Transverse colon (tissue), 4 donors: Measurements from ENCODE around the gene ZNF672.

Source experiments
- CTCF ChIP-seq, 5 experiments: fragments of 200-600 bp in 3 of 5; fragments of 450-650 bp in 2 of 5; sonication (generic) in 3 of 5; IDR thresholded peaks; 1 replicate in 2 of 5; 2 replicates in 3 of 5; pipeline ENCODE4 v1.5.1; 2016 to 2017; ENCODE audit warnings: antibody characterized with exemption in 5 of 5, inconsistent platforms in 3 of 5, mild to moderate bottlenecking in 2 of 5, moderate library complexity in 1 of 5
- POLR2A ChIP-seq: fragments of 450-650 bp; IDR thresholded peaks from one replicate; pipeline ENCODE4 v1.6.1; 2016; ENCODE audit warnings: antibody characterized with exemption, mild to moderate bottlenecking, moderate library complexity
- POLR2AphosphoS5 ChIP-seq, 3 donors: sonication (generic); formaldehyde crosslinking; IDR thresholded peaks; one replicate each; pipeline ENCODE4 v1.6.1; 2016; ENCODE audit warnings: antibody characterized with exemption in 3 of 3

DNA sequence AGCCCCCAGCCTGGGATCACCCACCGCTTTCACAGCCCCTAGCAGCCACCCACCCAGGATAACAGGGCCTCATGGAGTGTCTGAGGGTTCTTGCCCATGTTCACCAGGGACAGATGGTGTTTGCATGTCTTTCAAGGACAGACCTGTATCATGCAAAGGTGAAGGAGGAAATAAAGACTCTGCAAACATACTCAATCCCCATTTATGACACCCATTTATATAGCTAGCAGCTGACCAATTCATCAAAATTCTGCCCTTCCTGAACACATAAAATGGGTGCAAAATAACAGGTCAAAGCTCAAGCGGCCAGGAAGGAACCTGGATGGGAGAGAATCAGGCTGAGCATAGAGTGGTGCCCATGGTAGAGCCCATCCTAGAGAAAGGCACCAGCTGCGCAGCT, 49.7 kb upstream of the ZNF672 start:
- TF ChIP-seq CTCF (IDR thresholded peaks at IDR 0.05) = no peak
- TF ChIP-seq POLR2A = no peak
- TF ChIP-seq POLR2AphosphoS5 (IDR thresholded peaks at IDR 0.05) = peak in 1 of 3 donors; percentile 51
